ENCODE results near the gene ATP5PD.
"Not testable (repeated sequence)": the region's sequence is repeated elsewhere in the genome, so short reads cannot be mapped to it uniquely, and the experiment has no call there.

GRCh38 chr17:75071478-75072271 lies 24.9 kb upstream of the ATP5PD start:
- TF ChIP-seq CTCF, POLR2A (IDR thresholded peaks at IDR 0.05): not testable (repeated sequence)

Data from thyroid gland (tissue), 4 donors.